ENCODE measurements around the gene MAK.

DNA sequence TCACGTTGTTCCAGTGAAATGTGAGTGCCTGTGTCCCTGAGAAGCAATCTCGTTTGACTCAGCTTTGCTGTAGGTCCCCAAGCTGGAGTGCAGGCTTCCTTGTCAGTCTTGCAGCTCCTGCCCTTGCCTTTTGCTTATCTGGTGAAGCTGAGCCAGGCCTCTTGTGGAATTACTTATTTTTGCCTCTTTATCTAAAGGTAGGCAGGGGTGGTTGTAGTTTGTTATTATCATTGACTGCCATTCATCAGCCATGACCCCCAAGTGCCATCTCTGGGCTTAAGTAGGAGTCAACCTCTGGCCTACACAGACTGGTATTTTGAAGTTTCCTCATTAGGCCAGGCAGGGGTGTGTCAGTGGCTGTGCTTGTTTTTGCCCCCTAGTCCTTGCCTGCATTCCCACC, 88.6 kb downstream of the MAK start:
- TF ChIP-seq, protein P1, sequence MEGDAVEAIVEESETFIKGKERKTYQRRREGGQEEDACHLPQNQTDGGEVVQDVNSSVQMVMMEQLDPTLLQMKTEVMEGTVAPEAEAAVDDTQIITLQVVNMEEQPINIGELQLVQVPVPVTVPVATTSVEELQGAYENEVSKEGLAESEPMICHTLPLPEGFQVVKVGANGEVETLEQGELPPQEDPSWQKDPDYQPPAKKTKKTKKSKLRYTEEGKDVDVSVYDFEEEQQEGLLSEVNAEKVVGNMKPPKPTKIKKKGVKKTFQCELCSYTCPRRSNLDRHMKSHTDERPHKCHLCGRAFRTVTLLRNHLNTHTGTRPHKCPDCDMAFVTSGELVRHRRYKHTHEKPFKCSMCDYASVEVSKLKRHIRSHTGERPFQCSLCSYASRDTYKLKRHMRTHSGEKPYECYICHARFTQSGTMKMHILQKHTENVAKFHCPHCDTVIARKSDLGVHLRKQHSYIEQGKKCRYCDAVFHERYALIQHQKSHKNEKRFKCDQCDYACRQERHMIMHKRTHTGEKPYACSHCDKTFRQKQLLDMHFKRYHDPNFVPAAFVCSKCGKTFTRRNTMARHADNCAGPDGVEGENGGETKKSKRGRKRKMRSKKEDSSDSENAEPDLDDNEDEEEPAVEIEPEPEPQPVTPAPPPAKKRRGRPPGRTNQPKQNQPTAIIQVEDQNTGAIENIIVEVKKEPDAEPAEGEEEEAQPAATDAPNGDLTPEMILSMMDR (IDR thresholded peaks at IDR 0.05 in 8 of 11, conservative IDR thresholded peaks at IDR 0.05 in 3 of 11): no peak
- no peak for TF ChIP-seq POLR2A (IDR thresholded peaks at IDR 0.05)
